ENCODE data around the gene CREB3. TPM values are rescaled to one million over a fixed set of nuclear protein-coding genes. Genes with fewer than 3 reads are reported as not detected.

CREB3 gene
- total RNA-seq, 1 experiment from 2014 or later: 58.7 TPM

- H3K9me3 Mint-ChIP-seq (ENCODE audit: unreplicated experiment): no peaks in the 10 kb centered on the region
- peaks cover 73% of the 10 kb centered on the region for H3K36me3 Mint-ChIP-seq (ENCODE audit: insufficient read depth, unreplicated experiment)
Observed at GRCh38 chr9:35723908-35724307, 8.6 kb upstream of the CREB3 start.

GRCh38 chr9:35725362-35725761 is 7.1 kb upstream of the CREB3 start:
- Mint-ChIP-seq H3K9me3 (ENCODE audit: unreplicated experiment) (no peaks in the 10 kb centered on the region), H3K4me1 (ENCODE audit: insufficient read depth, unreplicated experiment) (peaks cover 14% of the 10 kb centered on the region), H3K36me3 (ENCODE audit: insufficient read depth, unreplicated experiment) (peaks cover 59% of the 10 kb centered on the region), H3K4me3 (ENCODE audit: unreplicated experiment) (no peak overlapping the region), H3K27ac (ENCODE audit: low read depth, unreplicated experiment) (no peak overlapping the region), H3K27me3 (ENCODE audit: insufficient read depth, unreplicated experiment) (no peaks in the 10 kb centered on the region)
- no TSS peak for BruUV-seq (replicated peaks)
- intact Hi-C loops (cut with micrococcal nuclease): no loop called here
- no peak for DNase-seq (ENCODE audit: unreplicated experiment)
- CTCF ChIA-PET: interaction anchor here (0.6 to 10.3 kb wide), 4 partner anchors 10 to 181 kb away, joined by 5 to 136 read pairs (median 5); no protein-coding TSS in a partner anchor
- no peak for TF ChIP-seq CTCF (IDR thresholded peaks at IDR 0.05; ENCODE audit: unreplicated experiment)
- POLR2A ChIA-PET: interaction anchor here (0.6 to 15.0 kb wide), 3 partner anchors 20 to 73 kb away, joined by 3 to 284 read pairs (median 5); partner anchors contain the start of genes GBA2 and RGP1

More at GRCh38 chr9:35723908-35724307, 8.6 kb upstream of the CREB3 start:
- H3K27me3 Mint-ChIP-seq (ENCODE audit: insufficient read depth, unreplicated experiment): no peaks in the 10 kb centered on the region
- BruUV-seq (replicated peaks): no TSS peak
- CTCF ChIA-PET: interaction anchor here (0.7 to 10.3 kb wide), 3 partner anchors 8 to 216 kb away, joined by 3 to 136 read pairs (median 4); partner anchors contain the start of gene CREB3
- H3K4me1 Mint-ChIP-seq (ENCODE audit: insufficient read depth, unreplicated experiment): peaks cover 14% of the 10 kb centered on the region
- TF ChIP-seq CTCF (IDR thresholded peaks at IDR 0.05; ENCODE audit: unreplicated experiment): no peak
- no peak for DNase-seq (ENCODE audit: unreplicated experiment)
- intact Hi-C loops (cut with micrococcal nuclease): no loop called here
- no peak overlapping the region for H3K4me3 Mint-ChIP-seq (ENCODE audit: unreplicated experiment)
- POLR2A ChIA-PET: interaction anchor here (1.7 to 4.1 kb wide), 2 partner anchors 8 to 11 kb away, joined by 4 to 15 read pairs; partner anchors contain the start of genes CREB3 and TLN1
- H3K27ac Mint-ChIP-seq (ENCODE audit: low read depth, unreplicated experiment): no peak overlapping the region

GRCh38 chr9:35726931-35727330 is 5.5 kb upstream of the CREB3 start:
- CTCF ChIA-PET: interaction anchor here (0.6 to 10.3 kb wide), 12 partner anchors 8 to 361 kb away, joined by 3 to 136 read pairs (median 4); partner anchors contain the start of genes ARHGEF39, CCDC107 and RMRP
- DNase-seq (ENCODE audit: unreplicated experiment): no peak
- H3K27ac Mint-ChIP-seq (ENCODE audit: low read depth, unreplicated experiment): no peak overlapping the region

More at GRCh38 chr9:35726931-35727330, 5.5 kb upstream of the CREB3 start:
- intact Hi-C loops (cut with micrococcal nuclease): no loop called here
- H3K4me1 Mint-ChIP-seq (ENCODE audit: insufficient read depth, unreplicated experiment): peaks cover 21% of the 10 kb centered on the region
- no TSS peak for BruUV-seq (replicated peaks)
- POLR2A ChIA-PET: interaction anchor here (0.8 to 15.0 kb wide), 6 partner anchors 10 to 81 kb away, joined by 3 to 284 read pairs (median 6); partner anchors contain the start of genes CCDC107, GBA2, RGP1 and RMRP
- no peaks in the 10 kb centered on the region for H3K9me3 Mint-ChIP-seq (ENCODE audit: unreplicated experiment)
- no peak overlapping the region for H3K4me3 Mint-ChIP-seq (ENCODE audit: unreplicated experiment)
- no peaks in the 10 kb centered on the region for H3K27me3 Mint-ChIP-seq (ENCODE audit: insufficient read depth, unreplicated experiment)
- H3K36me3 Mint-ChIP-seq (ENCODE audit: insufficient read depth, unreplicated experiment): peaks cover 43% of the 10 kb centered on the region
- no peak for TF ChIP-seq CTCF (IDR thresholded peaks at IDR 0.05; ENCODE audit: unreplicated experiment)

Measured in MCF 10A (cell line).